ENCODE data around the gene MXD4. TPM values are rescaled to one million over a fixed set of nuclear protein-coding genes. Genes with fewer than 3 reads are reported as not detected.

Gene MXD4
- total RNA-seq, 6 experiments from 2014 or later, result 56.5 to 81.8 (median 60.3) TPM

DNA sequence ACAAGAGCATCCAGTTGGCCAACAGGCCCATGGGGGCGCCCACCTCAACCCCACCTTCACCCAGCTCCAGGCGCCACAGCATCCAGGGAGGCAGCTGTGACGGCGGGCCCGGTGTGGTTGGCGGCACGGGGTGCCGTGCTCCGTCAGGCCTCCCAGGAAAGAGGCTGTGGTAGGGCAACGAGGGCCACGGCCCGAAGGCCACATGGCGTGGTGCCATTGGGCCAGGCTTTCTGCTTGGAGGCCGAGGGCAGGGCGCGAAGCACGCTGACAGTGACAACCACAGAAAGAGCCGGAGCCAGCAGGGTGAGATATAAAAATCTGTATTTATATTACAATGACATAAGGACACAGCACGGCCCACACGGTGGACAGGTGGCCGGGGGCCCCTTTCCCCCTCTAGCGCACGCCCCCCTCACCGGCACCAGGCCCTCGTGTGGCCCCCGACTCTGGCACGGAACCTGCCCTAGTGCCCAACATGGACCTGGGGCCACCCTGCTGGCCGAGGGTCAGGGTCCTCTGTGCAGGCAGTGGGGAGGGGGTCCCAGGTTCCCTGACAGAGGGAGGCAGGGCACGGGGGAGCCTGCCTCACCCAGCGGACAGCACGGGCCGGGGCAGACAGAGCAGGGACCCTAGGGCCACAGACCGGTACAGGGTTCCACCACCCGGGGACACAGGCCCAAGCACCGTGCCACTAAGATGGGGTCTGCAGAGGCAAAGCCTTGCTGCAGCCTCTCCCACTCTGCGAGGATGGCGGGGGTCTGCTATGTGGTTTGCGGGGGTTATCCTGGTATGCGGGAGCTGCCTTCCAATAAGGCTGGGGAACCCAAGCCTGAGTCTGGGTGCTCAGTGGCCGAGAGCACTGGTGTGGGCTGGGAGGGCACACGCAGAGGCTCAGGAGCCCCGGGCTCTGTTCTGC is 14.5 kb downstream of the MXD4 start:
- Mint-ChIP-seq H3K4me1 (ENCODE audit: low read depth) (peaks cover 25% of the 10 kb centered on the region), H3K4me3 (no peak overlapping the region), H3K27ac (no peak overlapping the region)

DNA sequence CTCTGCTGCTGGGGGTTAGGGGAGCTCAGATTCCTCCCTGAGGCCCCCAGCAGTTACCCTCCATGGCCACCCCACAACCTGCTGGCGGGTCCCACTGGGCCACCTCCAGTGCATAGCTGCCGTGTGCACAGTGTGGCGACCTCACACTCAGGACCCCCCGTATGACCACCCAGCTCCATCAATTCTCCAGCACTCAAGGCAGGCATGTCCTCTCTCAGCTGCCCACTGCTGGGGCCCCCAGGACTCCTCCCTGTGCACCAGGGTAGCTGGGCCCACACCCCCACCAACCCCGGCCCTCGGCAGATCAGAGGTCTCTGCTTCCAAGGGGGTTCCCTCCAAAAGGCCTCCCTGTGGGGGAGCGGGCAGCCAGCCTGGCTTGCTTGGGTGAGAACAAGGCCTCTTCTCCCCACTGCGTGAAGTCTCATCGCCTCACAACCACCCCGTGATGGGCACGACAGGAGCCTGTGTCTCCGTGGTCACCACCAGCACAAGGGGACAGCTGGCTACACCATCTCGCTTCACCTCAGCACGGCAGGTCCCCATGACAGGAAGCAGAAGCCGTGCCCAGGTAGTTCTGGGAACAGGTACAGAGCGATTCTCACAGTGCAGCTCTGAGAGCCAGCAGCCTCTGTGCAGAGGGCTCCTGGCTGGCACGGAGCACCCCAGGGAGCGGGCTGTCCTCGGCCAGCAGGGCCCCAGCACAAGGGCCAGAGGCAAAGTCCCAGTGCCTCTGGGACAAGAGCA is 15.4 kb downstream of the MXD4 start:
- TF ChIP-seq CTCF (IDR thresholded peaks at IDR 0.05), result no peak
- Mint-ChIP-seq H3K4me1 (ENCODE audit: low read depth) (peaks cover 25% of the 10 kb centered on the region), H3K9me3 (no peaks in the 10 kb centered on the region), H3K4me3 (no peak overlapping the region), H3K27ac (no peak overlapping the region), H3K27me3 (ENCODE audit: insufficient read depth) (no peaks in the 10 kb centered on the region), H3K36me3 (ENCODE audit: low read depth) (no peaks in the 10 kb centered on the region)
- DNase-seq, result no peak

More for the DNA sequence above, 14.5 kb downstream of the MXD4 start:
- no peak for DNase-seq
- TF ChIP-seq CTCF (IDR thresholded peaks at IDR 0.05), result no peak
- Mint-ChIP-seq H3K9me3 (no peaks in the 10 kb centered on the region), H3K27me3 (ENCODE audit: insufficient read depth) (no peaks in the 10 kb centered on the region), H3K36me3 (ENCODE audit: low read depth) (no peaks in the 10 kb centered on the region)

- TF ChIP-seq CTCF (IDR thresholded peaks at IDR 0.05), result no peak
- no peak overlapping the region for H3K4me3 Mint-ChIP-seq
- H3K36me3 Mint-ChIP-seq (ENCODE audit: low read depth), result no peaks in the 10 kb centered on the region
- H3K9me3 Mint-ChIP-seq, result no peaks in the 10 kb centered on the region
- no peak for DNase-seq
- H3K4me1 Mint-ChIP-seq (ENCODE audit: low read depth), result peaks cover 26% of the 10 kb centered on the region
- peaks cover 2% of the 10 kb centered on the region; the same call in 1 of the 2 replicates for H3K27me3 Mint-ChIP-seq (ENCODE audit: insufficient read depth)
- no peak overlapping the region for H3K27ac Mint-ChIP-seq
Measured at GRCh38 chr4:2245787-2246275, 16.1 kb downstream of the MXD4 start.

DNA sequence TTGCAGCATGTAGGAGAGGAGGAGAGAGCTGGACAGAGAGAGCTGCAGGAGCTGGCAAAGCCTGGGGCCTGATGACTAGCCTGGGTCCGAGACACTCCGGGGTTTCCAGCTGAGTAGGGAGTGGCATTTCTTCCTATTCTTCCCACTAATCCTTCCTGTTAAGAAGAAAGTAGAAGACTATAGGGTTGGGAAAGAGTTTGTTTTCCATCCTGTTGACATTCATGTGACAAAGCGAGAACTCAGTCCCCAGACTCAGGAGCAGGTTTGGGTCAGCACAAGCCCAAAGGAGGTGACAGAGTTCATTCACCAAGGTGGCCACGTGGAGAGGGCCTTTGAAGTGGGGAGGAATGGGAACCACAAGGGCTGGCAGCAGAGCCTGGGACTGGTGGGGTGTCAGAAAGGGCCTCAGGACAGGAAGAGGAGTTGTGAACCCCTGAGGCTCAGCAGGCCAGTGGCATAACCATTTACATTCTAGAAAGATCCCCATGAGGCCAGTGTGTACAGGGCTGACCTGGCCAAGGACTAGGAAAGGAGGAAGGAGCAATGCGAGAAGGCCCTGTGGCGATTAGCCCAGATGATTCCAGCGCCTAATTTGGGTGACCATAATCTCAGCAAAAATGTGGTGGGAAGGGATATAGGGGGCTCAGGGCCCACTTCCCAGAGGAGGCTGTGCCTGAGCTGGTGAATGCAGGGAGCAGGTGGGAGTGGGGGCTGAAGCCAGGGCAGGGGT is 16.7 kb downstream of the MXD4 start:
- no peaks in the 10 kb centered on the region for H3K9me3 Mint-ChIP-seq
- H3K27me3 Mint-ChIP-seq (ENCODE audit: insufficient read depth), result peaks cover 2% of the 10 kb centered on the region; the same call in 1 of the 2 replicates
- H3K36me3 Mint-ChIP-seq (ENCODE audit: low read depth), result no peaks in the 10 kb centered on the region
- no peak for TF ChIP-seq CTCF (IDR thresholded peaks at IDR 0.05)
- DNase-seq, result no peak
- H3K27ac Mint-ChIP-seq, result no peak overlapping the region
- no peak overlapping the region for H3K4me3 Mint-ChIP-seq
- H3K4me1 Mint-ChIP-seq (ENCODE audit: low read depth), result peaks cover 32% of the 10 kb centered on the region

Measured in HFFc6 (cell line).